Sigmoid colon (tissue), 7 donors: ENCODE measurements around the gene THAP11. TPM values are rescaled to one million over a fixed set of nuclear protein-coding genes. Genes with fewer than 3 reads are reported as not detected.

Experiments
- DNase-seq: peaks from one replicate; pipeline ENCODE4 v3.0.0-alpha.2; 2019
- H3K27ac ChIP-seq, 4 donors: fragments of 200-600 bp; sonication (generic); one replicate each; pipeline ENCODE4 v1.5.1; 2016 to 2019; ENCODE audit warnings: mild to moderate bottlenecking in 1 of 4
- H3K27me3 ChIP-seq, 3 donors: fragments of 200-600 bp; sonication (generic); one replicate each; pipeline ENCODE4 v1.5.1; 2019; ENCODE audit warnings: mild to moderate bottlenecking in 1 of 3
- H3K36me3 ChIP-seq, 4 donors: fragments of 200-600 bp; sonication (generic); one replicate each; pipeline ENCODE4 v1.5.1; 2016 to 2019
- H3K4me1 ChIP-seq, 4 donors: fragments of 200-600 bp; sonication (generic); one replicate each; pipeline ENCODE4 v1.5.1; 2017 to 2019
- H3K4me3 ChIP-seq, 4 donors: fragments of 200-600 bp; sonication (generic); one replicate each; pipeline ENCODE4 v1.5.1; 2017 to 2019; ENCODE audit warnings: mild to moderate bottlenecking in 2 of 4, moderate library complexity in 1 of 4
- H3K9me3 ChIP-seq, 4 donors: fragments of 200-600 bp in 3 of 4; sonication (generic) in 3 of 4; one replicate each; pipeline versions ENCODE4 v1.5.1 to v1.6.1; 2013 to 2019
- EP300 ChIP-seq, 4 donors: sonication (generic); formaldehyde crosslinking; IDR thresholded peaks; one replicate each; pipeline ENCODE4 v1.6.1; 2017; ENCODE audit warnings: antibody characterized with exemption in 4 of 4
- POLR2A ChIP-seq, 2 donors: fragments of 450-650 bp; IDR thresholded peaks; one replicate each; pipeline ENCODE4 v1.6.1; 2016; ENCODE audit warnings: antibody characterized with exemption in 2 of 2, mild to moderate bottlenecking in 2 of 2, moderate library complexity in 2 of 2
- POLR2AphosphoS5 ChIP-seq, 4 donors: sonication (generic); formaldehyde crosslinking; IDR thresholded peaks; one replicate each; pipeline ENCODE4 v1.6.1; 2017; ENCODE audit warnings: antibody characterized with exemption in 4 of 4
- WGBS, 2 donors: extraction: QIAGEN DNeasy Blood & Tissue Kit; methylation state at CpG; one replicate each; pipeline ENCODE4 v1.1.7; 2013; 5-methylcytosine and 5-hydroxymethylcytosine counted together
- intact Hi-C: fragments of 100-400 bp; cut with DNase I; formaldehyde crosslinking; loops from one replicate; pipeline ENCODE4 v1.15.1; 2023
- polyA plus RNA-seq, 3 donors: library from polyadenylated mRNA; stranded (reverse); fragments of 200-250 nt; gene quantifications; one replicate each; pipeline ENCODE4 v1.2.3, GENCODE V29; 2013
- total RNA-seq, 4 donors: library from RNA; depleted of rRNA; stranded (reverse); fragments of >200 nt; gene quantifications; one replicate each; pipeline ENCODE4 v1.1.0, GENCODE V29; 2016
- TF ChIP-seq, protein P1 (sequence below), 4 experiments: fragments of 450-650 bp in 3 of 4; fragments of 200-600 bp in 1 of 4; IDR thresholded peaks; one replicate each; pipeline ENCODE4 v1.5.1; 2016 to 2019; ENCODE audit warnings: antibody characterized with exemption in 4 of 4, mild to moderate bottlenecking in 3 of 4, moderate library complexity in 2 of 4
- donor health status: healthy with polysubstance abuse.
- donor health status: Bipolar disorder and iron deficiency.
- donor health status: healthy.

THAP11 gene
- total and polyA plus RNA-seq, 7 donors = 16.2 to 85.6 (median 63.9) TPM

GRCh38 chr16:67801883-67802282 is 40.2 kb upstream of the THAP11 start:
- Histone ChIP-seq H3K4me1 (peaks cover 0 to 31% (median 18%) of the 10 kb centered on the region in 4 donors), H3K4me3 (no peak overlapping the region), H3K36me3 (peaks cover 0 to 19% (median 2%) of the 10 kb centered on the region in 4 donors), H3K9me3 (no peaks in the 10 kb centered on the region), H3K27ac (no peak overlapping the region), H3K27me3 (no peaks in the 10 kb centered on the region)
- 43 to 96% methylated on average over 2 of the region's 2 CpGs for WGBS, 2 donors
- no peak for DNase-seq
- intact Hi-C loops = loop anchor here (10.0 kb wide), 2 partner anchors 223 to 277 kb away; partner anchors contain the start of genes DDX28, DUS2 and RIPOR1
- TF ChIP-seq, protein P1, sequence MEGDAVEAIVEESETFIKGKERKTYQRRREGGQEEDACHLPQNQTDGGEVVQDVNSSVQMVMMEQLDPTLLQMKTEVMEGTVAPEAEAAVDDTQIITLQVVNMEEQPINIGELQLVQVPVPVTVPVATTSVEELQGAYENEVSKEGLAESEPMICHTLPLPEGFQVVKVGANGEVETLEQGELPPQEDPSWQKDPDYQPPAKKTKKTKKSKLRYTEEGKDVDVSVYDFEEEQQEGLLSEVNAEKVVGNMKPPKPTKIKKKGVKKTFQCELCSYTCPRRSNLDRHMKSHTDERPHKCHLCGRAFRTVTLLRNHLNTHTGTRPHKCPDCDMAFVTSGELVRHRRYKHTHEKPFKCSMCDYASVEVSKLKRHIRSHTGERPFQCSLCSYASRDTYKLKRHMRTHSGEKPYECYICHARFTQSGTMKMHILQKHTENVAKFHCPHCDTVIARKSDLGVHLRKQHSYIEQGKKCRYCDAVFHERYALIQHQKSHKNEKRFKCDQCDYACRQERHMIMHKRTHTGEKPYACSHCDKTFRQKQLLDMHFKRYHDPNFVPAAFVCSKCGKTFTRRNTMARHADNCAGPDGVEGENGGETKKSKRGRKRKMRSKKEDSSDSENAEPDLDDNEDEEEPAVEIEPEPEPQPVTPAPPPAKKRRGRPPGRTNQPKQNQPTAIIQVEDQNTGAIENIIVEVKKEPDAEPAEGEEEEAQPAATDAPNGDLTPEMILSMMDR (IDR thresholded peaks at IDR 0.05) = no peak
- TF ChIP-seq POLR2A (IDR thresholded peaks at IDR 0.05) = no peak
- no peak for TF ChIP-seq POLR2AphosphoS5 (IDR thresholded peaks at IDR 0.05)
- TF ChIP-seq EP300 (IDR thresholded peaks at IDR 0.05) = no peak

- intact Hi-C loops = loop anchor here (10.0 kb wide), 2 partner anchors 221 to 279 kb away; partner anchors contain the start of genes DDX28, DUS2 and RIPOR1
- TF ChIP-seq, protein P1 (IDR thresholded peaks at IDR 0.05) = no peak
- TF ChIP-seq POLR2A (IDR thresholded peaks at IDR 0.05) (no peak), POLR2AphosphoS5 (IDR thresholded peaks at IDR 0.05) (no peak), EP300 (IDR thresholded peaks at IDR 0.05) (no peak)
- no peaks in the 10 kb centered on the region for H3K27me3 ChIP-seq
- H3K4me1 ChIP-seq = peaks cover 0 to 36% (median 24%) of the 10 kb centered on the region in 4 donors
- no peak overlapping the region for H3K27ac ChIP-seq
- WGBS, 2 donors = 77 to 92% methylated on average over 3 of the region's 3 CpGs
- no peak for DNase-seq
- H3K36me3 ChIP-seq = peaks cover 0 to 12% (median 2%) of the 10 kb centered on the region in 4 donors
- no peak overlapping the region for H3K4me3 ChIP-seq
- H3K9me3 ChIP-seq = no peaks in the 10 kb centered on the region
These were observed 38.2 kb upstream of the THAP11 start for GRCh38 chr16:67803894-67804293.

GRCh38 chr16:67804853-67805542 is 37.1 kb upstream of the THAP11 start:
- Histone ChIP-seq H3K36me3 (peaks cover 0 to 12% (median 2%) of the 10 kb centered on the region in 4 donors), H3K4me1 (peaks cover 0 to 36% (median 24%) of the 10 kb centered on the region in 4 donors), H3K27me3 (no peaks in the 10 kb centered on the region), H3K9me3 (no peaks in the 10 kb centered on the region), H3K27ac (no peak overlapping the region), H3K4me3 (peak overlapping the region in 3 of 4 donors; percentile 83 to 99 (median 93))
- DNase-seq = no peak
- TF ChIP-seq, protein P1 (IDR thresholded peaks at IDR 0.05) = no peak
- TF ChIP-seq POLR2A (IDR thresholded peaks at IDR 0.05) = no peak
- no peak for TF ChIP-seq POLR2AphosphoS5 (IDR thresholded peaks at IDR 0.05)
- TF ChIP-seq EP300 (IDR thresholded peaks at IDR 0.05) = no peak
- intact Hi-C loops = loop anchor here (10.0 kb wide), 2 partner anchors 220 to 280 kb away; partner anchors contain the start of genes DDX28, DUS2 and RIPOR1
- 74 to 84% methylated on average over 4 of the region's 4 CpGs for WGBS, 2 donors

GRCh38 chr16:67805718-67806427 is 36.2 kb upstream of the THAP11 start:
- 1% methylated on average over 26 of the region's 26 CpGs for whole genome bisulfite sequencing, 2 donors
- TF ChIP-seq POLR2AphosphoS5 (IDR thresholded peaks at IDR 0.05) (no peak), EP300 (IDR thresholded peaks at IDR 0.05) (no peak), POLR2A (IDR thresholded peaks at IDR 0.05) (no peak)
- TF ChIP-seq, protein P1 (IDR thresholded peaks at IDR 0.05) = no peak
- DNase-seq = no peak
- H3K36me3 ChIP-seq = peaks cover 0 to 12% (median under 1%) of the 10 kb centered on the region in 4 donors
- no peaks in the 10 kb centered on the region for H3K9me3 ChIP-seq
- peak overlapping the region; percentile 83 to 99 (median 96) for H3K4me3 ChIP-seq
- no peaks in the 10 kb centered on the region for H3K27me3 ChIP-seq
- H3K4me1 ChIP-seq = peaks cover 0 to 29% (median 24%) of the 10 kb centered on the region in 4 donors
- intact Hi-C loops = loop anchor here (2.0 to 10.0 kb wide), 4 partner anchors 41 to 281 kb away; partner anchors contain the start of genes CENPT, DDX28, DUS2 and NUTF2
- H3K27ac ChIP-seq = peak overlapping the region; percentile 80 to 92 (median 86)
